Kidney epithelial cell (primary cell): ENCODE data around the gene GALNT9. TPM values are rescaled to one million over a fixed set of nuclear protein-coding genes. Genes with fewer than 3 reads are reported as not detected.

Experiments used
- DNase-seq: peaks from one replicate; pipeline ENCODE4 v3.0.0-alpha.2; 2010; ENCODE audit warnings: low read depth
- H3K27me3 ChIP-seq: 2 replicates; pipeline ENCODE4 v1.6.0; 2011; ENCODE audit warnings: low read length; ENCODE audit not compliant: control insufficient read depth, insufficient read depth
- H3K36me3 ChIP-seq: 2 replicates; pipeline ENCODE4 v1.5.1; 2011; ENCODE audit warnings: low read length; ENCODE audit not compliant: control insufficient read depth, insufficient read depth
- H3K4me3 ChIP-seq: 2 replicates; pipeline ENCODE4 v1.5.1; 2011; ENCODE audit warnings: low read depth, mild to moderate bottlenecking, control low read depth, low read length
- CTCF ChIP-seq: IDR thresholded peaks from 2 replicates; pipeline ENCODE4 v1.5.1; 2011; ENCODE audit warnings: mild to moderate bottlenecking, moderate library complexity, low read length, control low read depth, inconsistent platforms; ENCODE audit not compliant: insufficient read depth, poor library complexity, severe bottlenecking
- total RNA-seq: library from RNA; depleted of rRNA; stranded (reverse); fragments of >200 nt; gene quantifications from 2 replicates; pipeline ENCODE4 v1.2.3, GENCODE V29; 2015

GALNT9 gene
- total RNA-seq, 1 donor from 2014 or later, result 1.5 TPM

DNA sequence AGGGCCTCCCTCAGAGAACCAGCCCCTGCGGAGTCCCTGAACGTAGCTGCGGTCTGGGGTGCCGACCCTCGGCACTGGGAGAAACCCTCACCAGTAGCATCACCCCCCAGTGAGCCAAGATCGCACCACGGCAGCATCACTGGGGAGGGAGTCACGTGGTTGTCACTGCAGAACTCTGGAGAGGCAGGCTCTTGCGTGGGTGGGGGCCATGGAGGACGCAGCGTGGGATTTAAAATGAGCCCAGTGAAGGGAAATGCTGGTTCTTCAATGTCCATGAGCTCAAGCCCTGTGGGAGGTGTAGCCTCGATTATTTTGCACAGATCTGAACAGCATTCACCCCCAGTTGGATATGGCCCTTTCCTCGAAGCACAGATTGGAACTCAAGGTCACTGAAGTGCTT is 3.9 kb upstream of the GALNT9 start:
- Histone ChIP-seq H3K36me3 (no peaks in the 10 kb centered on the region), H3K4me3 (no peak overlapping the region), H3K27me3 (peaks cover 22% of the 10 kb centered on the region)
- TF ChIP-seq CTCF, result no peak
- no peak for DNase-seq

- Histone ChIP-seq H3K27me3 (peaks cover 44% of the 10 kb centered on the region), H3K36me3 (no peaks in the 10 kb centered on the region), H3K4me3 (no peak overlapping the region)
- TF ChIP-seq CTCF, result no peak
- no peak for DNase-seq
Measured at GRCh38 chr12:132330549-132330881, 1.1 kb upstream of the GALNT9 start.

DNA sequence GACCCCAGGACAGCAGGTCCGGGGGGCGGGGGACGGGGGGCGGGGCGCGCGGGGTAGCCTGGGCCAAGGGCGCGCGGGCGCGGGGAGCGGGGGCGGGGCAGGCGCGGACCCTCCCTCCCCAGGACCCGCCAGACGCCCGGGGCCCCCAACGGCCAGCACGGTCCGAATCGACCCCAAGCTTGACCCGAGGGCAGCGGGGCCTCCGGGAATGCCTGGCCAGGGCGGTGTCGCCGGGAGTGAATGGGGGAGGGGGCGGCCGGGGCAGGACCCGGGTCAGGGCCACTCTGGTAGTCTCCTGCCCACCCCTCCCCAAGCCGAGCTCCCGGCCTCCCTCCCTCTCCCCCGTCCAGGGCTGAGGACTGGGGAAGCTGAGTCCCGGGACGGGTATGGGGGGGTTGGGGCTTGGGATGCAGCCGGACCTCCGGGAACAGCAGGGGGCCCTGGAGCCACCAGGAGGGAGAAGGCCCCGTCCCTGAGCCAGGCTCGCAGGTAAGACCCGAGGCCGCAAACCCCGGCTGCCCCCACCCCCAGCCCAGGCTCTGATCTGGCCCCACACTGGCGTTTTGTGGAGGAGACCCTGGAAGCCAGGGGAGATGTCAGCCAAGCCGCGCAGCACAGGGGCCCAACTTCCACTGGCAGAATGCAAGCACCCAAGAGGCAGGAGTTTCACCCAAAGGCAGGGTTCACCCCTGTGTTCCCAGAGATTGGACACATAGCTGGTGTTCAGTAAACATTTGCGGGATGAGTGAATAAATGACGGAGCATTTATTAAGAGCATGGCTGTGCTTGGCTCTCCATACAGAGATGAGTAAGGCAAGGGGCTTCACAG is 545 bp upstream of the GALNT9 start:
- H3K27me3 ChIP-seq, result peaks cover 44% of the 10 kb centered on the region
- TF ChIP-seq CTCF, result no peak
- H3K4me3 ChIP-seq, result no peak overlapping the region
- H3K36me3 ChIP-seq, result no peaks in the 10 kb centered on the region
- no peak for DNase-seq

GRCh38 chr12:132328282-132329029 is 933 bp downstream of the GALNT9 start:
- H3K27me3 ChIP-seq, result peaks cover 53% of the 10 kb centered on the region
- H3K4me3 ChIP-seq, result no peak overlapping the region
- no peak for DNase-seq
- H3K36me3 ChIP-seq, result no peaks in the 10 kb centered on the region
- TF ChIP-seq CTCF, result no peak

DNA sequence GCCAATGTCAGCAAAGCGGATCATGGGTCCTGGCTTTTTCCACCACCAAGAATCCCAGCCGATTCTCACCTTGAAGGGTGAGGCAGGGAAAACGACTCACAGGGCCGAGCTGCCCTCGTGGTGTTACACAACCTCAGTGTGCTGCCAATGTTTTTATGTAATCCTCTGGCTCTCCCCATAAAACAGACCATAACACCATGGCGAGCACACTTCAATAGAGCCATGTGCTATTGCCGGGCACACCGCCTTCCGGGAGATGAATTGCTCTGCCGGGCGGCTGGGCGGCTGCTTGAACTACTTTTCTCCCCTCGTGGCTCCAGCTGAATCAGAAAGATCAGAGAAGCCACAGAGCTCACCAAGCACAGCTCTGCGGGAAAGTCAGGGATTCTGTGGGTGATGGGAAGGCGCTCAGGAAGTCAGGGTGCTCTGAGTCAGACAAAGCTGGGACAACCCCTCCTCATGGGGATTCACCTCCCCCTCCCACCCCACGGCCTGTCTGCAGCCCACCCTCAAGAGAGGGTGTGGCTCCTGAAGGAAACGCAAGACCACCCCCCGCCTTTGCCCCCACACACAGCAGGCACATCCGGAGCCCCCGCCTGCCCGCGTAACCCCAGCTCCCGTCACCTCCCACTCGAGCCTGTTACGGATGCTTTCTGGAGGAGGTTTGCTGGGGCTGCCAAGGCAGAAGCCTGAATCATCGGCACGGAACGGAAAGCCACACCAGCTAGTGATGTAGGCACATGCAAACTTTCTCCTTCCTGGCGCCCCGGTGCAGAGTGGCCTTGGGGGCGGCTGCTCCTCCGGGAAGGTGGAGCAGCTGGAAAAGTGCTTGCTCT is 1.8 kb downstream of the GALNT9 start:
- TF ChIP-seq CTCF, result no peak
- no peaks in the 10 kb centered on the region for H3K36me3 ChIP-seq
- DNase-seq, result peak; percentile 55
- H3K4me3 ChIP-seq, result no peak overlapping the region
- peaks cover 61% of the 10 kb centered on the region for H3K27me3 ChIP-seq
